Measurements from ENCODE around the gene MT1F.
"Not testable (repeated sequence)": the region's sequence is repeated elsewhere in the genome, so short reads cannot be mapped to it uniquely, and the experiment has no call there.

Gene MT1F

GRCh38 chr16:56673921-56674320 is 16.2 kb downstream of the MT1F start:
- DNase-seq = no peak

- not testable (repeated sequence) for DNase-seq
Observed at GRCh38 chr16:56674570-56674969, 16.8 kb downstream of the MT1F start.

GRCh38 chr16:56675685-56676210 is 18.0 kb downstream of the MT1F start:
- DNase-seq = no peak

- no peak for DNase-seq
Observed at GRCh38 chr16:56677474-56677873, 19.7 kb downstream of the MT1F start.

- no peak for DNase-seq
Observed at GRCh38 chr16:56679078-56679730, 21.4 kb downstream of the MT1F start.

- DNase-seq = no peak
Observed at GRCh38 chr16:56679818-56680217, 22.1 kb downstream of the MT1F start.

- peak; percentile 90 for DNase-seq
Observed at GRCh38 chr16:56681939-56682702, 24.4 kb downstream of the MT1F start, which contains the start of gene MT1X. TSS of gene MT1X (plus strand) at chr16:56682470. CDS start at chr16:56682541, 71 bp downstream.

- no peak for DNase-seq
Observed at GRCh38 chr16:56682703-56683397, 25.1 kb downstream of the MT1F start.

- no peak for DNase-seq
Observed at GRCh38 chr16:56683424-56684172, 25.8 kb downstream of the MT1F start.

GRCh38 chr16:56684256-56684925 is 26.6 kb downstream of the MT1F start:
- no peak for DNase-seq

GRCh38 chr16:56684926-56685590 is 27.3 kb downstream of the MT1F start:
- DNase-seq = no peak

- DNase-seq = no peak
Observed at GRCh38 chr16:56686758-56687157, 29.0 kb downstream of the MT1F start.

GRCh38 chr16:56688762-56689161 is 31.0 kb downstream of the MT1F start:
- DNase-seq = no peak

- DNase-seq = no peak
Observed at GRCh38 chr16:56689171-56689570, 31.4 kb downstream of the MT1F start.

GRCh38 chr16:56690420-56691122 is 32.8 kb downstream of the MT1F start:
- DNase-seq = no peak

- peak; percentile 48 for DNase-seq
Observed at GRCh38 chr16:56691885-56692284, 34.1 kb downstream of the MT1F start.

- DNase-seq = no peak
Observed at GRCh38 chr16:56695246-56695645, 37.5 kb downstream of the MT1F start.

- DNase-seq = no peak
Observed at GRCh38 chr16:56697456-56698155, 39.8 kb downstream of the MT1F start.

- no peak for DNase-seq
Observed at GRCh38 chr16:56700195-56700594, 42.4 kb downstream of the MT1F start.

- no peak for DNase-seq
Observed at GRCh38 chr16:56700631-56701030, 42.9 kb downstream of the MT1F start.

Data from EL (cell line).